Gastroesophageal sphincter (tissue), 4 donors: Measurements from ENCODE around the gene HINFP. TPM values are rescaled to one million over a fixed set of nuclear protein-coding genes. Genes with fewer than 3 reads are reported as not detected.

Source experiments
- ATAC-seq: fragments of 150-250 bp; one replicate; pipeline ENCODE4 v1.9.1; 2016; ENCODE audit warnings: mild to moderate bottlenecking, moderate library complexity
- H3K27ac ChIP-seq, 4 donors: fragments of 200-600 bp; sonication (generic) in 3 of 4; 1 replicate in 3 of 4; 2 replicates in 1 of 4; pipeline ENCODE4 v1.5.1; 2016 to 2019
- H3K27me3 ChIP-seq: fragments of 200-600 bp; sonication (generic); one replicate; pipeline ENCODE4 v1.5.1; 2019
- H3K36me3 ChIP-seq, 2 donors: fragments of 200-600 bp; sonication (generic); one replicate each; pipeline ENCODE4 v1.5.1; 2019; ENCODE audit warnings: control low read depth in 1 of 2
- H3K4me1 ChIP-seq, 3 donors: fragments of 200-600 bp; sonication (generic); 1 replicate in 2 of 3; 2 replicates in 1 of 3; pipeline ENCODE4 v1.5.1; 2016 to 2019; ENCODE audit warnings: control low read depth in 2 of 3
- H3K4me3 ChIP-seq, 2 donors: fragments of 200-600 bp; sonication (generic); one replicate each; pipeline ENCODE4 v1.5.1; 2019; ENCODE audit warnings: mild to moderate bottlenecking in 1 of 2, moderate library complexity in 1 of 2
- H3K9me3 ChIP-seq, 3 donors: fragments of 200-600 bp; sonication (generic); one replicate each; pipeline ENCODE4 v1.5.1; 2017 to 2019; ENCODE audit warnings: control low read depth in 2 of 3
- EP300 ChIP-seq: sonication (generic); formaldehyde crosslinking; IDR thresholded peaks from one replicate; pipeline ENCODE4 v1.6.1; 2017; ENCODE audit warnings: antibody characterized with exemption, mild to moderate bottlenecking
- POLR2A ChIP-seq, 2 donors: fragments of 450-650 bp; IDR thresholded peaks; one replicate each; pipeline ENCODE4 v1.6.1; 2017; ENCODE audit warnings: antibody characterized with exemption in 2 of 2, mild to moderate bottlenecking in 2 of 2, moderate library complexity in 1 of 2
- POLR2AphosphoS5 ChIP-seq: sonication (generic); formaldehyde crosslinking; IDR thresholded peaks from one replicate; pipeline ENCODE4 v1.6.1; 2017; ENCODE audit warnings: antibody characterized with exemption
- WGBS, 2 donors: methylation state at CpG; one replicate each; pipeline ENCODE4 v1.1.5; 2018; ENCODE audit warnings: low coverage in 1 of 2; 5-methylcytosine and 5-hydroxymethylcytosine counted together
- total RNA-seq, 4 donors: library from RNA; depleted of rRNA; stranded (reverse); fragments of >200 nt; gene quantifications; one replicate each; pipeline ENCODE4 v1.1.0, GENCODE V29; 2016
- TF ChIP-seq, protein P1 (sequence below), 4 experiments: fragments of 200-600 bp in 2 of 4; fragments of 450-650 bp in 2 of 4; sonication (generic) in 1 of 4; IDR thresholded peaks; one replicate each; pipeline ENCODE4 v1.5.1; 2017 to 2019; ENCODE audit warnings: antibody characterized with exemption in 4 of 4, mild to moderate bottlenecking in 2 of 4, moderate library complexity in 2 of 4

The HINFP gene
- total RNA-seq, 4 donors from 2014 or later: 19.0 to 30.2 (median 23.3) TPM

DNA sequence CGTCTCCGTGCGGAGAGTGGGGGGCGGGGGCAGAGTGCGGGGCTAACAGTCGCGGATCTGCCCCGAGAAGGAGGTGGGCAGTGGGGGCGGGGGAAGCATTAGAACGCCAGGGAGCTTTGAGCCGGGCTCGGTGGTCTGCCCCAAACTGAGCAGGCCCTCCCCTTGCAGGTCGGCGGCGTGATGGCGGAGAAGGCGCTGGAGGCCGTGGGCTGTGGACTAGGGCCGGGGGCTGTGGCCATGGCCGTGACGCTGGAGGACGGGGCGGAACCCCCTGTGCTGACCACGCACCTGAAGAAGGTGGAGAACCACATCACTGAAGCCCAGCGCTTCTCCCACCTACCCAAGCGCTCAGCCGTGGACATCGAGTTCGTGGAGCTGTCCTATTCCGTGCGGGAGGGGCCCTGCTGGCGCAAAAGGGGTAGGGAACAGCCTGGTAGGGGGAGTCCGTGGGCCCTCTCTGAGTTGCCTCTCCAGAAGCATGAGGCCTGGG lies 28.5 kb downstream of the HINFP start:
- Histone ChIP-seq H3K4me3 (peak overlapping the region in 1 of 2 donors; percentile 75), H3K27me3 (peaks cover 23% of the 10 kb centered on the region), H3K36me3 (no peaks in the 10 kb centered on the region), H3K27ac (no peak overlapping the region), H3K4me1 (peaks cover 0 to 24% (median 11%) of the 10 kb centered on the region in 3 donors), H3K9me3 (no peaks in the 10 kb centered on the region)
- TF ChIP-seq POLR2AphosphoS5 (no peak), EP300 (no peak), POLR2A (IDR thresholded peaks at IDR 0.05) (no peak)
- TF ChIP-seq, protein P1, sequence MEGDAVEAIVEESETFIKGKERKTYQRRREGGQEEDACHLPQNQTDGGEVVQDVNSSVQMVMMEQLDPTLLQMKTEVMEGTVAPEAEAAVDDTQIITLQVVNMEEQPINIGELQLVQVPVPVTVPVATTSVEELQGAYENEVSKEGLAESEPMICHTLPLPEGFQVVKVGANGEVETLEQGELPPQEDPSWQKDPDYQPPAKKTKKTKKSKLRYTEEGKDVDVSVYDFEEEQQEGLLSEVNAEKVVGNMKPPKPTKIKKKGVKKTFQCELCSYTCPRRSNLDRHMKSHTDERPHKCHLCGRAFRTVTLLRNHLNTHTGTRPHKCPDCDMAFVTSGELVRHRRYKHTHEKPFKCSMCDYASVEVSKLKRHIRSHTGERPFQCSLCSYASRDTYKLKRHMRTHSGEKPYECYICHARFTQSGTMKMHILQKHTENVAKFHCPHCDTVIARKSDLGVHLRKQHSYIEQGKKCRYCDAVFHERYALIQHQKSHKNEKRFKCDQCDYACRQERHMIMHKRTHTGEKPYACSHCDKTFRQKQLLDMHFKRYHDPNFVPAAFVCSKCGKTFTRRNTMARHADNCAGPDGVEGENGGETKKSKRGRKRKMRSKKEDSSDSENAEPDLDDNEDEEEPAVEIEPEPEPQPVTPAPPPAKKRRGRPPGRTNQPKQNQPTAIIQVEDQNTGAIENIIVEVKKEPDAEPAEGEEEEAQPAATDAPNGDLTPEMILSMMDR (IDR thresholded peaks at IDR 0.05): no peak
- WGBS, 2 donors: 100% methylated on average over 1 of the region's 33 CpGs; no CpG with 5 or more reads in 1 of the 2 donors
- no peak for ATAC-seq

DNA sequence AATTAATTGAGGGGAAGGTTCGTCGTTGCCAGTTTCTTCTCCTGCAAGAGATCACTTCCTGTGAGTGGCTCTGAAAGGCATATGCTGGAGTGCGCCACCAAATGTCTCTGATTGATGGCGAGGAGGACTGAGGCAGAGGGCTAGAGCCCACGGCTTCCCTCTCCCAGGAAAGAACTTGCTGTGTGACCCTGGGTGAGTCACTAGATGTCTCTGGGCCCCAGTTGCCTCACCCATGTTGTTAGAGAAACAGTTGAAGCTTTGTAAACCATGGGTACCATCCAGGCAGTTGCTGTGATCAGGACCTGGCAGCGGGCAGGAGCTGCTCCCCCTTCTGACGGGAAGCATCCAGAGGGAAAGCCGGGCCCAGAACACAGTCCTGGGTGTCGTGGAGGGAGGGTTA lies 30.7 kb downstream of the HINFP start:
- no peak overlapping the region for H3K4me3 ChIP-seq
- H3K36me3 ChIP-seq: no peaks in the 10 kb centered on the region
- ATAC-seq: no peak
- no peak overlapping the region for H3K27ac ChIP-seq
- H3K4me1 ChIP-seq: peaks cover 0 to 19% (median 11%) of the 10 kb centered on the region in 3 donors
- TF ChIP-seq POLR2A (IDR thresholded peaks at IDR 0.05) (no peak), EP300 (no peak), POLR2AphosphoS5 (no peak)
- TF ChIP-seq, protein P1 (IDR thresholded peaks at IDR 0.05): no peak
- H3K27me3 ChIP-seq: peaks cover 11% of the 10 kb centered on the region
- H3K9me3 ChIP-seq: no peaks in the 10 kb centered on the region
- 58% methylated on average over 2 of the region's 9 CpGs; no CpG with 5 or more reads in 1 of the 2 donors for WGBS, 2 donors

DNA sequence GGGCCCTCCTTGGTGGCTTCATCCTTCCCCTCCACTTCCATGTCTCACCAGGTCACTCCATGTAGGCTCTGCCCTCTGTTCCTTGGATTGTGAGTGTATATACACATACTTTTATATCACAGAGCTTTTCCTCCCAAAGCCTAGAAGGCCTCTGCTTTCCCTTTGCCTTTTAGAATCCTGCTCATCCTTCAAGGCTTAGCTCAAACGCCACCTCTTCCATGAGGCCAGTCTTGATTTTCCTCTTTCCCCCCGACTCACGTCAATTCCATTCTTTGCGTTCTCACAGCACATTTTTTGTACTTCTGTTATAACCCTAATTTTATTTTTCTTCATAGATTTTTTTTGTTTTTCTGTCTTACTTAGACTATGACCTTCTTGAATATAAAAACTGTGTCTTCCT lies 31.2 kb downstream of the HINFP start:
- 81 to 87% methylated on average over 4 of the region's 4 CpGs for WGBS, 2 donors
- peaks cover 11% of the 10 kb centered on the region for H3K27me3 ChIP-seq
- H3K9me3 ChIP-seq: no peaks in the 10 kb centered on the region
- H3K27ac ChIP-seq: no peak overlapping the region
- ATAC-seq: no peak
- no peaks in the 10 kb centered on the region for H3K36me3 ChIP-seq
- H3K4me1 ChIP-seq: peaks cover 0 to 19% (median 11%) of the 10 kb centered on the region in 3 donors
- no peak overlapping the region for H3K4me3 ChIP-seq
- TF ChIP-seq POLR2AphosphoS5 (no peak), EP300 (no peak), POLR2A (IDR thresholded peaks at IDR 0.05) (no peak)
- TF ChIP-seq, protein P1 (IDR thresholded peaks at IDR 0.05): no peak

DNA sequence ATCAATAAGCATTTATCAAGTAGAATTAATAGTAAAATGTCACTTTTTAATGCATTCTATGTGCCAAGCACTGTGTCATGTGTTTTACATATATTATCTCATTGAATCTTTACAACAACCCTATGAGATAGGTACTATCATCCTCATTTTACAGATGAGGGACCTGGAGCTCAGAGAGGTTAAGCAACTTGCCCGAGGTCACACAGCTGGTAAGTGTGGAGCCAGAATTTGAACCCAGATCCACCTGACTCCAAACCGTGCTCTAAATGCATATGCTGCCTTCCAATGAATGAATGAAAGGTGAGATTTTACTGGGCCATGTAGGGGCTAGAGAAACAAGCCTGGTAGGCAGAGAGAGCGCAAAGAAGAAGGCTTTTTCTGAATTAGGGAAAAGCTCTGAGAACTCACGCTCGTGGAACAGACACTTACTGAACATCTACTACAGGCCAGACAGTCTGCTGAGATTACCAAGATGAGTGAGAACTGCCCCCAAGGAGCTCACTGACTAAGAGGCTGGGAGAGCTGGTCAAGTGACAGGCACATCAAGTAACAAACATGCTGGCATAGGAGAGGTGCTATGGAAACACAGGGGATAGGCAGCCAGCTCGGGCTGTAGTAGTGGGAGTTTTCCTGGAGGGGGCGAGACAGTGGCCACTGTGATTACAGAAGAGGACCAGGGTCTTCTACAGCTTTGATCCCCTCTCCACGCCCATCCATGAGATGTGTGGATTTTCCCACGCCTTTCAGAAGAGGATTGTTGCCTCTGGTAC lies 31.9 kb downstream of the HINFP start:
- H3K4me3 ChIP-seq: no peak overlapping the region
- H3K9me3 ChIP-seq: no peaks in the 10 kb centered on the region
- no peaks in the 10 kb centered on the region for H3K36me3 ChIP-seq
- WGBS, 2 donors: 82 to 90% methylated on average over 7 to 9 of the region's 9 CpGs
- no peak overlapping the region for H3K27ac ChIP-seq
- TF ChIP-seq POLR2AphosphoS5 (no peak), POLR2A (IDR thresholded peaks at IDR 0.05) (no peak), EP300 (no peak)
- TF ChIP-seq, protein P1 (IDR thresholded peaks at IDR 0.05): no peak
- H3K4me1 ChIP-seq: peaks cover 0 to 19% (median 11%) of the 10 kb centered on the region in 3 donors
- no peak for ATAC-seq
- H3K27me3 ChIP-seq: peaks cover 11% of the 10 kb centered on the region

DNA sequence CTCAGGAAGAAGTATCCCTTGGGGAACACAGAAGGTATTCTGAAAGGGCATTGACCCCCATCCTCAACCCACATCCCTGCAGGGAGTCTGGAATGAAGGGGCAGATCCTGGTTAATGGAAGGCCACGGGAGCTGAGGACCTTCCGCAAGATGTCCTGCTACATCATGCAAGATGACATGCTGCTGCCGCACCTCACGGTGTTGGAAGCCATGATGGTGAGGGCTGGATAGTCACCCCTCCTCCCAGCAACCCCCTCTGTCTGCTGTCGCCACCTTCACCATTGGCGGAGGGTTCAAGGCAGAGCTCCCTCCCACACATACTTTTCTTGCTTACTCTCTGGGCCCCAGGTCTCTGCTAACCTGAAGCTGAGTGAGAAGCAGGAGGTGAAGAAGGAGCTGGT lies 32.8 kb downstream of the HINFP start:
- Histone ChIP-seq H3K9me3 (no peaks in the 10 kb centered on the region), H3K36me3 (no peaks in the 10 kb centered on the region), H3K4me1 (peaks cover 0 to 11% (median 7%) of the 10 kb centered on the region in 3 donors), H3K4me3 (no peak overlapping the region), H3K27me3 (peaks cover 6% of the 10 kb centered on the region), H3K27ac (no peak overlapping the region)
- TF ChIP-seq POLR2A (IDR thresholded peaks at IDR 0.05) (no peak), EP300 (no peak), POLR2AphosphoS5 (no peak)
- TF ChIP-seq, protein P1 (IDR thresholded peaks at IDR 0.05): no peak
- no peak for ATAC-seq
- 80% methylated on average over 2 of the region's 6 CpGs; no CpG with 5 or more reads in 1 of the 2 donors for WGBS, 2 donors
